Measurements from ENCODE around the gene SLC37A4. TPM values are rescaled to one million over a fixed set of nuclear protein-coding genes. Genes with fewer than 3 reads are reported as not detected.

Gene SLC37A4
- total and polyA plus RNA-seq, 2 of the 13 experiments (the other 11 are each of a cell fraction or from before 2014, with no cell fraction given) = 43.0 to 56.1 TPM

GRCh38 chr11:119067371-119068222 is 36.9 kb upstream of the SLC37A4 start, which contains the start of gene VPS11 (continued):
- TF ChIP-seq ZNF431 (CRISPR knock-in tag; IDR thresholded peaks at IDR 0.05; ENCODE audit: borderline replicate concordance, low read depth) (no peak), ELF1 (CRISPR knock-in tag; IDR thresholded peaks at IDR 0.05) (peak; percentile 94), RBAK (CRISPR knock-in tag; IDR thresholded peaks at IDR 0.05) (no peak), ZNF747 (CRISPR knock-in tag; IDR thresholded peaks at IDR 0.05; ENCODE audit: borderline replicate concordance) (0 out of 2 replicates have a peak, but pooled peaks have one; percentile 5), ZFP36L1 (CRISPR knock-in tag; IDR thresholded peaks at IDR 0.05) (no peak), TOPORS (CRISPR knock-in tag; IDR thresholded peaks at IDR 0.05) (0 out of 2 replicates have a peak, but pooled peaks have one; percentile 36), SNRNP70 (IDR thresholded peaks at IDR 0.05; ENCODE audit: low read depth, low read length) (no peak), MTF1 (CRISPR knock-in tag; IDR thresholded peaks at IDR 0.05) (no peak), ZNF547 (CRISPR knock-in tag; IDR thresholded peaks at IDR 0.05) (no peak), HNF1A (IDR thresholded peaks at IDR 0.05; ENCODE audit: low read depth) (no peak), HNF1A (CRISPR knock-in tag; IDR thresholded peaks at IDR 0.05; ENCODE audit: borderline replicate concordance) (no peak; the same call in 1 of the 2 replicates), ATF5 (CRISPR knock-in tag; IDR thresholded peaks at IDR 0.05; ENCODE audit: low read depth) (no peak), PAXIP1 (CRISPR knock-in tag; conservative IDR thresholded peaks at IDR 0.05) (0 out of 2 replicates have a peak, but pooled peaks have one; percentile 13), ZNF512 (CRISPR knock-in tag; IDR thresholded peaks at IDR 0.05) (no peak; the same call in 1 of the 2 replicates), HMG20A (CRISPR knock-in tag; IDR thresholded peaks at IDR 0.05; ENCODE audit: borderline replicate concordance) (no peak), SMARCE1 (IDR thresholded peaks at IDR 0.05; ENCODE audit: borderline replicate concordance) (no peak), TAF15 (IDR thresholded peaks at IDR 0.05; ENCODE audit: low read depth, low read length, poor library complexity, severe bottlenecking) (no peak), ZNF17 (CRISPR knock-in tag; IDR thresholded peaks at IDR 0.05) (no peak), GATAD2A (CRISPR knock-in tag; IDR thresholded peaks at IDR 0.05) (peak; percentile 69)

All from HepG2 (cell line).